ENCODE data around the gene CAMK2B.

DNA sequence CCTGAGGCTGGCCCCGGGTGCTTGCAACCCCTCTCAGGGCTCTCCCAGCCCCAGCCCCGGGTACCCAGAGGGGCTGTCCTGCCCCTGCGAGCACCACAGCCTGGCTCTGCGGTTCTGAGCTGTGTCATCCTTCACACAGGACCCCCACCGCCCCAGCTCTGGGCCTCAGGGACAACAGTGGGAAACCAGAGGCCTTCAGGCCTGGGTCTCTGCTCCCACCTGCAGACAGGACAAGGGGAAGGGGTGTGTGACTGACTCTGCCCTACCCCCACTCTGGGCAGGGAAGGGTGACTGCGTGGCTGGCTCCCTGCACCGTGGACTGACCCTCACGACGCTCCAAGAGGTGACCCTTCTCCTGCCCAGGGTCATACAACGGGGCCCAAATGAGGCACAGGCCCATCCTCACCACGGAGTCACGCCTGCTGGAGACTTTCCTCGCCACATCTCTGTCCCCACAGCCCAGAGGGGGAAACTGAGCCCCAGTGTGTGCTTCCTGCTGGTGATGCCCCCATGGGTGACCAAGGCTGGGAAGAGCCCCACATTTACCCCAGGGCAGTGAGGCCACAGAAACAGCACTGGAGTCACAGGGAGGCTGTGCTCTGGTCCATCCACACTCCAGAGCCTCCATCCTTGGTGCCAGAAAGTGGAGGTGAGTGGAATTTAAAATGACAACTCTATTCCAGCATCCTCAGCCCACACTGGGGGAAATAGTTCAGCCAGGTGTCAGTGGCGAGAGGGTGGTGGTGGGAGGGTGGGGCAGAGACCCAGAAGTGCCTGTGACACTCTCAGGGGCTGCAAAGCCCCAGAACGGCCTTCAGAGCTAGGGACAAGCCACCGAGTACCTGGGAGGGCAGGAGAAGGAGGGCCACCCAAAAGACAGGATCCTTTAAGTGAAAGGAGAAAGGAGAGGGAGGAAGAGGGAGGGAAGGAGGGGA lies 13.6 kb downstream of the CAMK2B start:
- no peak for TF ChIP-seq ETS1 (IDR thresholded peaks at IDR 0.05)
- TF ChIP-seq CTCF (conservative IDR thresholded peaks at IDR 0.05; ENCODE audit: low read depth in 2 of 2) = no peak
- TF ChIP-seq EZH2 (IDR thresholded peaks at IDR 0.05; ENCODE audit: low read depth, unreplicated experiment) = no peak
- TF ChIP-seq EZH2phosphoT487 (IDR thresholded peaks at IDR 0.05; ENCODE audit: unreplicated experiment) = no peak
- no peak for TF ChIP-seq ZNF114 (CRISPR knock-in tag; IDR thresholded peaks at IDR 0.05)
- no peak for TF ChIP-seq POLR2AphosphoS5 (IDR thresholded peaks at IDR 0.05; ENCODE audit: low read depth)

All from GM23338 (cell line).